ENCODE results near the gene PERM1.

DNA sequence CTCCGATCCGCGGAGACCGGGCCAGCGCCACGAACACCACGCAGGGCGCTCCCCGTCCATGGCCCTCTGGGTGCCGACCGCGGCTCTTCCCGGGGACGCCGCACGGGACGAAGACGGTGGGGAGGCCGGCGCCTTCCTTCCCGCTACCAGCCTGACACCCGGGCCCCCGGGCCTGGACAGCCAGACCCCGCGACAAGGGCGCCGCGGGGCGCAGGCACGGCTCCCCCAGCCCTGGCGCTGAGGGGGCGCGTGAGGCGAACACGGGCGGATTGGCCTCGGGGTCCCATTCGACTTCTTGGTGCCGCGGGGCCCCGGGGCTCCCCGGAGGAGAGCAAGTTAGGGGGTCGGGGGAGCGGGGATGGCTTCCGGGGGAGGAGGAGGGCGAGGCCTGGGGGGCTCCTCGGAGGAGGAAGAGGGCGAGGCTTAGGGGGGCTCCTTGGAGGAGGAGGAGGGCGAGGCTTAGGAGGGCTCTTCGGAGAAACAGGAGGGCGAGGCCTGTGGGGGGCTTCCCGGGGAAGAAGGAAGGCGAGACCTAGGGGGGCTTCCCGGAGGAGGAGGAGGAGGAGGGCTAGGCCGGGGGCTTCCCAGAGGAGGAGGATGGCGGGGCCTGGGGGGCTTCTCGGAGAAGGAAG, 22.0 kb downstream of the PERM1 start:
- TF ChIP-seq, protein P1, sequence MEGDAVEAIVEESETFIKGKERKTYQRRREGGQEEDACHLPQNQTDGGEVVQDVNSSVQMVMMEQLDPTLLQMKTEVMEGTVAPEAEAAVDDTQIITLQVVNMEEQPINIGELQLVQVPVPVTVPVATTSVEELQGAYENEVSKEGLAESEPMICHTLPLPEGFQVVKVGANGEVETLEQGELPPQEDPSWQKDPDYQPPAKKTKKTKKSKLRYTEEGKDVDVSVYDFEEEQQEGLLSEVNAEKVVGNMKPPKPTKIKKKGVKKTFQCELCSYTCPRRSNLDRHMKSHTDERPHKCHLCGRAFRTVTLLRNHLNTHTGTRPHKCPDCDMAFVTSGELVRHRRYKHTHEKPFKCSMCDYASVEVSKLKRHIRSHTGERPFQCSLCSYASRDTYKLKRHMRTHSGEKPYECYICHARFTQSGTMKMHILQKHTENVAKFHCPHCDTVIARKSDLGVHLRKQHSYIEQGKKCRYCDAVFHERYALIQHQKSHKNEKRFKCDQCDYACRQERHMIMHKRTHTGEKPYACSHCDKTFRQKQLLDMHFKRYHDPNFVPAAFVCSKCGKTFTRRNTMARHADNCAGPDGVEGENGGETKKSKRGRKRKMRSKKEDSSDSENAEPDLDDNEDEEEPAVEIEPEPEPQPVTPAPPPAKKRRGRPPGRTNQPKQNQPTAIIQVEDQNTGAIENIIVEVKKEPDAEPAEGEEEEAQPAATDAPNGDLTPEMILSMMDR (IDR thresholded peaks at IDR 0.05): no peak
- no peak for TF ChIP-seq POLR2AphosphoS5 (IDR thresholded peaks at IDR 0.05)

All from upper lobe of left lung (tissue), 4 donors.